GM12891 (cell line): ENCODE results near the gene BAZ2A.
A peak's percentile ranks its signal among the peaks of the same experiment; 100 is the strongest.

Experiments used
- DNase-seq: peaks from one replicate; pipeline ENCODE4 v3.0.0; 2011; ENCODE audit warnings: low spot score; ENCODE audit not compliant: insufficient read length
- FAIRE-seq: peaks from 2 replicates; lab custom pipeline; 2011; peaks lifted over from hg19 to GRCh38; lab: Jason Lieb, UNC
- PAX5 ChIP-seq: IDR thresholded peaks from 2 replicates; pipeline ENCODE4 v1.6.1; 2011; ENCODE audit warnings: low read length, moderate library complexity, mild to moderate bottlenecking; ENCODE audit not compliant: insufficient read depth, severe bottlenecking
- POLR2A ChIP-seq: IDR thresholded peaks from 2 replicates; pipeline ENCODE4 v1.6.1; 2011; ENCODE audit warnings: low read depth, low read length, control low read depth
- POLR2AphosphoS5 ChIP-seq: IDR thresholded peaks from 2 replicates; pipeline ENCODE4 v1.6.1; 2011; ENCODE audit warnings: low read depth, low read length, control low read depth
- POU2F2 ChIP-seq: IDR thresholded peaks from 2 replicates; pipeline ENCODE4 v1.6.1; 2011; ENCODE audit warnings: low read depth, mild to moderate bottlenecking, control low read depth, low read length, moderate library complexity
- SPI1 ChIP-seq: IDR thresholded peaks from 2 replicates; pipeline ENCODE4 v1.6.1; 2011; ENCODE audit warnings: low read depth, low read length, control low read depth
- TAF1 ChIP-seq: IDR thresholded peaks from 2 replicates; pipeline ENCODE4 v1.6.1; 2011; ENCODE audit warnings: low read depth, low read length, control low read depth

The BAZ2A gene

GRCh38 chr12:56635806-56636674 is 5.9 kb upstream of the BAZ2A start:
- DNase-seq (no peak), FAIRE-seq (peak; percentile 92)
- TF ChIP-seq POLR2AphosphoS5 (no peak; the same call in 1 of the 2 replicates), TAF1 (peak; percentile 52; the same call in 1 of the 2 replicates)

- FAIRE-seq (peak; percentile 91), DNase-seq (no peak)
- no peak for TF ChIP-seq PAX5
- peak; percentile 57; the same call in 1 of the 2 replicates for TF ChIP-seq POLR2A
- peak; percentile 53; the same call in 1 of the 2 replicates for TF ChIP-seq POLR2AphosphoS5
Measured at GRCh38 chr12:56634837-56635791, 5.0 kb upstream of the BAZ2A start.

GRCh38 chr12:56634242-56634836 is 4.2 kb upstream of the BAZ2A start:
- FAIRE-seq (peak; percentile 5), DNase-seq (no peak)
- TF ChIP-seq POLR2AphosphoS5 (no peak), SPI1 (no peak), POU2F2 (no peak), TAF1 (no peak)

- TF ChIP-seq POU2F2 (no peak), POLR2A (no peak), SPI1 (no peak), POLR2AphosphoS5 (no peak), PAX5 (no peak), TAF1 (no peak)
- FAIRE-seq (no peak), DNase-seq (no peak)
Measured at GRCh38 chr12:56633468-56634241, 3.5 kb upstream of the BAZ2A start.

GRCh38 chr12:56632701-56633467 is 2.8 kb upstream of the BAZ2A start:
- DNase-seq (no peak), FAIRE-seq (no peak)
- TF ChIP-seq POLR2A (no peak), POU2F2 (no peak), SPI1 (no peak), POLR2AphosphoS5 (no peak), PAX5 (no peak), TAF1 (no peak)

- FAIRE-seq (peak; percentile 47), DNase-seq (no peak)
- TF ChIP-seq POLR2AphosphoS5 = no peak
- peak; percentile 87 for TF ChIP-seq SPI1
- TF ChIP-seq PAX5 = no peak
- TF ChIP-seq TAF1 = 0 out of 2 replicates have a peak, but pooled peaks have one; percentile 9
- TF ChIP-seq POLR2A = no peak
- TF ChIP-seq POU2F2 = 0 out of 2 replicates have a peak, but pooled peaks have one; percentile 38
Measured at GRCh38 chr12:56631790-56632700, 1.9 kb upstream of the BAZ2A start.

- FAIRE-seq (no peak), DNase-seq (no peak)
- TF ChIP-seq POLR2AphosphoS5 = no peak
- 0 out of 2 replicates have a peak, but pooled peaks have one; percentile 34 for TF ChIP-seq POLR2A
Measured at GRCh38 chr12:56629459-56630179, 507 bp downstream of the BAZ2A start.

- TF ChIP-seq PAX5 (no peak), POLR2A (0 out of 2 replicates have a peak, but pooled peaks have one; percentile 19), TAF1 (no peak; the same call in 1 of the 2 replicates), POU2F2 (0 out of 2 replicates have a peak, but pooled peaks have one; percentile 23), POLR2AphosphoS5 (no peak), SPI1 (peak; percentile 12; the same call in 1 of the 2 replicates)
- DNase-seq (no peak), FAIRE-seq (peak; percentile 54)
Measured at GRCh38 chr12:56628671-56629458, 1.3 kb downstream of the BAZ2A start.
